ENCODE data around the gene WNT5B. TPM values are rescaled to one million over a fixed set of nuclear protein-coding genes. Genes with fewer than 3 reads are reported as not detected.

WNT5B gene
- total RNA-seq, 3 donors from 2014 or later (not counting 1 experiment from before 2014, with no cell fraction given), result not detected

GRCh38 chr12:1642513-1642912 lies 13.5 kb downstream of the WNT5B start:
- no peaks in the 10 kb centered on the region for H3K9me3 Mint-ChIP-seq
- no peaks in the 10 kb centered on the region for H3K4me1 Mint-ChIP-seq
- H3K27ac Mint-ChIP-seq, result no peak overlapping the region
- peaks cover 0 to 4% of the 10 kb centered on the region in 2 donors for H3K27me3 Mint-ChIP-seq (ENCODE audit: low read depth in 2 of 2)
- Histone ChIP-seq H3K27ac (ENCODE audit: low read length) (no peak overlapping the region), H3K4me3 (ENCODE audit: low read length) (no peak overlapping the region), H3K9me3 (ENCODE audit: control insufficient read depth, insufficient read depth, low read length) (no peaks in the 10 kb centered on the region), H3K4me1 (ENCODE audit: control insufficient read depth, insufficient read depth, low read length) (peaks cover 4% of the 10 kb centered on the region), H3K36me3 (ENCODE audit: control insufficient read depth, insufficient read depth, low read length) (no peaks in the 10 kb centered on the region), H3K27me3 (ENCODE audit: control insufficient read depth, insufficient read depth, low read length) (no peaks in the 10 kb centered on the region)
- no peak for TF ChIP-seq CTCF (IDR thresholded peaks at IDR 0.05)
- intact Hi-C loops (cut with micrococcal nuclease), result no loop called here
- no peak overlapping the region for H3K4me3 Mint-ChIP-seq
- 85% methylated on average over 7 of the region's 7 CpGs for WGBS (ENCODE audit: insufficient coverage)
- ATAC-seq (no peak), DNase-seq (no peak)
- H3K36me3 Mint-ChIP-seq, result no peaks in the 10 kb centered on the region

GRCh38 chr12:1643043-1643442 lies 14.0 kb downstream of the WNT5B start:
- Histone ChIP-seq H3K9me3 (ENCODE audit: control insufficient read depth, insufficient read depth, low read length) (no peaks in the 10 kb centered on the region), H3K4me1 (ENCODE audit: control insufficient read depth, insufficient read depth, low read length) (peaks cover 4% of the 10 kb centered on the region), H3K36me3 (ENCODE audit: control insufficient read depth, insufficient read depth, low read length) (no peaks in the 10 kb centered on the region), H3K27ac (ENCODE audit: low read length) (no peak overlapping the region), H3K27me3 (ENCODE audit: control insufficient read depth, insufficient read depth, low read length) (no peaks in the 10 kb centered on the region), H3K4me3 (ENCODE audit: low read length) (no peak overlapping the region)
- WGBS (ENCODE audit: insufficient coverage), result 98% methylated on average over 9 of the region's 9 CpGs
- TF ChIP-seq CTCF (IDR thresholded peaks at IDR 0.05), result no peak
- DNase-seq, result no peak
- no peaks in the 10 kb centered on the region for H3K4me1 Mint-ChIP-seq
- H3K4me3 Mint-ChIP-seq, result no peak overlapping the region
- H3K36me3 Mint-ChIP-seq, result no peaks in the 10 kb centered on the region
- ATAC-seq, result no peak
- peaks cover 0 to 4% of the 10 kb centered on the region in 2 donors for H3K27me3 Mint-ChIP-seq (ENCODE audit: low read depth in 2 of 2)
- H3K27ac Mint-ChIP-seq, result no peak overlapping the region
- intact Hi-C loops (cut with micrococcal nuclease), result no loop called here
- H3K9me3 Mint-ChIP-seq, result no peaks in the 10 kb centered on the region

- H3K4me3 Mint-ChIP-seq, result no peak overlapping the region
- 84% methylated on average over 6 of the region's 7 CpGs for WGBS (ENCODE audit: insufficient coverage)
- no peaks in the 10 kb centered on the region for H3K9me3 Mint-ChIP-seq
- intact Hi-C loops (cut with micrococcal nuclease), result no loop called here
- DNase-seq, result no peak
- Histone ChIP-seq H3K9me3 (ENCODE audit: control insufficient read depth, insufficient read depth, low read length) (no peaks in the 10 kb centered on the region), H3K27ac (ENCODE audit: low read length) (no peak overlapping the region), H3K36me3 (ENCODE audit: control insufficient read depth, insufficient read depth, low read length) (no peaks in the 10 kb centered on the region), H3K4me3 (ENCODE audit: low read length) (no peak overlapping the region), H3K4me1 (ENCODE audit: control insufficient read depth, insufficient read depth, low read length) (peaks cover 4% of the 10 kb centered on the region), H3K27me3 (ENCODE audit: control insufficient read depth, insufficient read depth, low read length) (no peaks in the 10 kb centered on the region)
- H3K27ac Mint-ChIP-seq, result no peak overlapping the region
- ATAC-seq, result no peak
- H3K4me1 Mint-ChIP-seq, result no peaks in the 10 kb centered on the region
- H3K27me3 Mint-ChIP-seq (ENCODE audit: low read depth in 2 of 2), result peaks cover 0 to 4% of the 10 kb centered on the region in 2 donors
- no peak for TF ChIP-seq CTCF (IDR thresholded peaks at IDR 0.05)
- H3K36me3 Mint-ChIP-seq, result no peaks in the 10 kb centered on the region
Measured at GRCh38 chr12:1643905-1644533, 15.0 kb downstream of the WNT5B start.
